HepG2 (cell line): ENCODE results near the gene USP19. TPM values are rescaled to one million over a fixed set of nuclear protein-coding genes. Genes with fewer than 3 reads are reported as not detected.

Experiments
- CCDC6 ChIP-seq: sonication (generic); formaldehyde crosslinking; IDR thresholded peaks from 2 replicates; pipeline ENCODE4 v1.8.1; 2022; ENCODE audit warnings: mild to moderate bottlenecking, missing genetic modification reagents, moderate library complexity
- IKZF1 ChIP-seq: fragments of 450-650 bp; IDR thresholded peaks from 2 replicates; pipeline ENCODE4 v1.7.1; 2016
- KLF15 ChIP-seq: sonication (generic); formaldehyde crosslinking; IDR thresholded peaks from 2 replicates; pipeline ENCODE4 v1.8.1; 2023; ENCODE audit warnings: borderline replicate concordance, mild to moderate bottlenecking, inconsistent platforms, missing genetic modification reagents, mixed read lengths
- MBNL3 ChIP-seq: fragments of 250-450 bp; sonication (Bioruptor Pico); conservative IDR thresholded peaks from 2 replicates; pipeline ENCODE4 v1.8.0; 2022; ENCODE audit warnings: mild to moderate bottlenecking, inconsistent platforms
- MIER2 ChIP-seq: IDR thresholded peaks from 2 replicates; pipeline ENCODE4 v1.6.1; 2016; ENCODE audit warnings: missing biosample characterization, missing genetic modification reagents
- PLSCR1 ChIP-seq: sonication (generic); formaldehyde crosslinking; IDR thresholded peaks from 2 replicates; pipeline ENCODE4 v1.5.0; 2020; ENCODE audit warnings: missing genetic modification reagents, mild to moderate bottlenecking, borderline replicate concordance
- SSRP1 ChIP-seq: IDR thresholded peaks from 2 replicates; pipeline ENCODE4 v1.6.1; 2016; ENCODE audit warnings: control low read depth
- ZFP90 ChIP-seq: sonication (generic); formaldehyde crosslinking; IDR thresholded peaks from 2 replicates; pipeline ENCODE4 v1.8.0; 2022; ENCODE audit warnings: missing genetic modification reagents, mild to moderate bottlenecking, inconsistent platforms, borderline replicate concordance
- ZHX2 ChIP-seq, 2 experiments: sonication (generic) in 1 of 2; formaldehyde crosslinking in 1 of 2; IDR thresholded peaks; 2 replicates each; pipeline versions ENCODE4 v1.6.1 to v1.9.0; 2014 to 2022; ENCODE audit warnings: antibody characterized with exemption in 1 of 2, borderline replicate concordance in 1 of 2, inconsistent platforms in 1 of 2, low read depth in 1 of 2, missing genetic modification reagents in 1 of 2
- ZNF12 ChIP-seq: sonication (generic); formaldehyde crosslinking; IDR thresholded peaks from 2 replicates; pipeline ENCODE4 v1.5.0; 2020; ENCODE audit warnings: missing genetic modification reagents
- ZNF224 ChIP-seq: sonication (generic); formaldehyde crosslinking; IDR thresholded peaks from 2 replicates; pipeline ENCODE4 v1.5.0; 2020; ENCODE audit warnings: mild to moderate bottlenecking, missing genetic modification reagents
- ZNF251 ChIP-seq: sonication (generic); formaldehyde crosslinking; IDR thresholded peaks from 2 replicates; pipeline ENCODE4 v1.9.0; 2021; ENCODE audit warnings: mild to moderate bottlenecking, missing genetic modification reagents
- ZNF343 ChIP-seq: sonication (generic); formaldehyde crosslinking; IDR thresholded peaks from 2 replicates; pipeline ENCODE4 v1.4.0; 2020; ENCODE audit warnings: mild to moderate bottlenecking, missing genetic modification reagents
- ZNF556 ChIP-seq: sonication (generic); formaldehyde crosslinking; IDR thresholded peaks from 2 replicates; pipeline ENCODE4 v1.4.0; 2020; ENCODE audit warnings: mild to moderate bottlenecking, missing genetic modification reagents, borderline replicate concordance
- ZNF557 ChIP-seq: sonication (generic); formaldehyde crosslinking; IDR thresholded peaks from 2 replicates; pipeline ENCODE4 v1.4.0; 2020; ENCODE audit warnings: missing genetic modification reagents
- ZNF572 ChIP-seq: sonication (generic); formaldehyde crosslinking; IDR thresholded peaks from 2 replicates; pipeline ENCODE4 v1.5.1; 2020; ENCODE audit warnings: mild to moderate bottlenecking, missing genetic modification reagents
- polyA plus RNA-seq, 8 experiments: library from polyadenylated mRNA; depleted of rRNA in 3 of 8; stranded (reverse) in 7 of 8; unstranded in 1 of 8; fragments of >200 nt; fragmentation: Illumina TruSeq in 4 of 8; extraction: Trizol in 4 of 8; gene quantifications; 2 replicates each; pipeline versions ENCODE4 v1.2.1 to v1.2.3, GENCODE V29; 2011 to 2016; ENCODE audit warnings: low read depth in 4 of 8, missing spikeins in 1 of 8, mixed read lengths in 1 of 8; ENCODE audit not compliant: insufficient read depth in 1 of 8
- total RNA-seq, 5 experiments: library from RNA; depleted of rRNA; stranded (reverse); fragments of >200 nt; fragmentation: Illumina TruSeq; extraction: Trizol; gene quantifications; 2 replicates each; pipeline ENCODE4 v1.2.3, GENCODE V29; 2016; ENCODE audit warnings: low read depth in 1 of 5
- TF ChIP-seq, protein P1 (sequence below): sonication (generic); formaldehyde crosslinking; conservative IDR thresholded peaks from 2 replicates; pipeline ENCODE4 v1.8.1; 2023; ENCODE audit warnings: missing genetic modification reagents
- TF ChIP-seq, protein P2 (sequence below): sonication (generic); formaldehyde crosslinking; IDR thresholded peaks from 2 replicates; pipeline ENCODE4 v1.4.0; 2020; ENCODE audit warnings: low read depth, mild to moderate bottlenecking, missing genetic modification reagents
- TF ChIP-seq, protein P3 (sequence below): sonication (generic); formaldehyde crosslinking; IDR thresholded peaks from 2 replicates; pipeline ENCODE4 v1.4.0; 2020; ENCODE audit warnings: missing genetic modification reagents; ENCODE audit errors: not compliant biosample characterization

The USP19 gene
- total and polyA plus RNA-seq, 2 of the 13 experiments (the other 11 are each of a cell fraction or from before 2014, with no cell fraction given): 28.3 to 31.7 TPM

DNA sequence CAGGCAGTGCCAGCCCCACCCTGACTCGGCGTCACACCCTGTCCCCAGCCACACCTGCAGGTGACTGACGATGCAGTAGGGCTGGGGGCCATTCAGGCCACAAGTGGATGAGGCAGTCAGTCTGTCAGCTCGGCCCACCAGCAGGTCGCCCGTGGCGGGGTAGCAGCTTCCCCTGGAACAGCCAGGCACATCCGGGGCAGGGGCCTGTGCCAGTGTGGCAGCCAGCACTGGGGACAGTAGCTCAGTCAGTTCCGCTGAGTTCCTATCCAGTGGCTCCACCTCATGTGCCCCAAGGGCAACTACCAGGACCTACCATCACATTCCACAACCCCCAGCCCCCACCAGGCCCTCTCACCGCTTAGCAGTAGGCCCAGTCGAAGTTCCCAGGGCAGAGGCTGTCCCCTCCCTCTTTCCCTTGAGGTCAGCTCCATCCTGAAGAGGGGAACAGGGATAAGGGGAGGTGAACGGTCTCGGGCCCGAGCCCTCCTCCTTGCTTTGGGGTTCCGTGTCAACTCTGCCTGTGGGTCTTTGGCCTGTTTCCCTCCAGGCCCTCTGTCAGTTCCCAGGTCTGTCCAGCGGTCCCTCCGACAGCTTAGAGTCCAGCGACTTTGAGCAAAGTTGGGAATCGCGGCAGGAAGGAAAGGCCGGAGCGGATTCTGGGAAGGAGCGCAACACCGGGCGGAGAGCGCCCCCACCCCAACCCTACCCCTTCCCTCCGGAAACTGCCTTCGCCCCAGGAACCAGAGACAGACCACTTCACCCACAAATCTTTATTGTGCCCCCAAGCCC, 12.0 kb upstream of the USP19 start, which contains the start of gene LAMB2 (continued):
- TF ChIP-seq IKZF1 (no peak), CCDC6 (CRISPR knock-in tag) (no peak), ZNF251 (no peak), ZHX2 (IDR thresholded peaks at IDR 0.05; ENCODE audit: low read depth) (no peak), ZHX2 (CRISPR knock-in tag; IDR thresholded peaks at IDR 0.05; ENCODE audit: borderline replicate concordance) (no peak), KLF15 (CRISPR knock-in tag) (no peak), ZNF557 (CRISPR knock-in tag) (no peak; the same call in 1 of the 2 replicates), ZNF12 (CRISPR knock-in tag) (no peak), ZNF572 (CRISPR knock-in tag) (no peak), MBNL3 (no peak), ZNF224 (CRISPR knock-in tag) (0 out of 2 replicates have a peak, but pooled peaks have one; percentile 41), PLSCR1 (CRISPR knock-in tag) (no peak), ZNF556 (CRISPR knock-in tag) (no peak), ZNF343 (CRISPR knock-in tag) (peak; percentile 46; the same call in 1 of the 2 replicates), ZFP90 (CRISPR knock-in tag) (0 out of 2 replicates have a peak, but pooled peaks have one; percentile 59), MIER2 (CRISPR knock-in tag) (no peak), SSRP1 (CRISPR knock-in tag) (no peak)
- TF ChIP-seq, protein P1, sequence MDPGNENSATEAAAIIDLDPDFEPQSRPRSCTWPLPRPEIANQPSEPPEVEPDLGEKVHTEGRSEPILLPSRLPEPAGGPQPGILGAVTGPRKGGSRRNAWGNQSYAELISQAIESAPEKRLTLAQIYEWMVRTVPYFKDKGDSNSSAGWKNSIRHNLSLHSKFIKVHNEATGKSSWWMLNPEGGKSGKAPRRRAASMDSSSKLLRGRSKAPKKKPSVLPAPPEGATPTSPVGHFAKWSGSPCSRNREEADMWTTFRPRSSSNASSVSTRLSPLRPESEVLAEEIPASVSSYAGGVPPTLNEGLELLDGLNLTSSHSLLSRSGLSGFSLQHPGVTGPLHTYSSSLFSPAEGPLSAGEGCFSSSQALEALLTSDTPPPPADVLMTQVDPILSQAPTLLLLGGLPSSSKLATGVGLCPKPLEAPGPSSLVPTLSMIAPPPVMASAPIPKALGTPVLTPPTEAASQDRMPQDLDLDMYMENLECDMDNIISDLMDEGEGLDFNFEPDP (CRISPR knock-in tag): no peak
- TF ChIP-seq, protein P2, sequence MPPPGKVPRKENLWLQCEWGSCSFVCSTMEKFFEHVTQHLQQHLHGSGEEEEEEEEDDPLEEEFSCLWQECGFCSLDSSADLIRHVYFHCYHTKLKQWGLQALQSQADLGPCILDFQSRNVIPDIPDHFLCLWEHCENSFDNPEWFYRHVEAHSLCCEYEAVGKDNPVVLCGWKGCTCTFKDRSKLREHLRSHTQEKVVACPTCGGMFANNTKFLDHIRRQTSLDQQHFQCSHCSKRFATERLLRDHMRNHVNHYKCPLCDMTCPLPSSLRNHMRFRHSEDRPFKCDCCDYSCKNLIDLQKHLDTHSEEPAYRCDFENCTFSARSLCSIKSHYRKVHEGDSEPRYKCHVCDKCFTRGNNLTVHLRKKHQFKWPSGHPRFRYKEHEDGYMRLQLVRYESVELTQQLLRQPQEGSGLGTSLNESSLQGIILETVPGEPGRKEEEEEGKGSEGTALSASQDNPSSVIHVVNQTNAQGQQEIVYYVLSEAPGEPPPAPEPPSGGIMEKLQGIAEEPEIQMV (CRISPR knock-in tag): no peak
- TF ChIP-seq, protein P3, sequence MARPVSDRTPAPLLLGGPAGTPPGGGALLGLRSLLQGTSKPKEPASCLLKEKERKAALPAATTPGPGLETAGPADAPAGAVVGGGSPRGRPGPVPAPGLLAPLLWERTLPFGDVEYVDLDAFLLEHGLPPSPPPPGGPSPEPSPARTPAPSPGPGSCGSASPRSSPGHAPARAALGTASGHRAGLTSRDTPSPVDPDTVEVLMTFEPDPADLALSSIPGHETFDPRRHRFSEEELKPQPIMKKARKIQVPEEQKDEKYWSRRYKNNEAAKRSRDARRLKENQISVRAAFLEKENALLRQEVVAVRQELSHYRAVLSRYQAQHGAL (CRISPR knock-in tag): peak; percentile 37
